ENCODE results near the gene GNAI2.

The GNAI2 gene

GRCh38 chr3:50221411-50222168, 14.4 kb upstream of the GNAI2 start:
- DNase-seq (ENCODE audit: low spot score) (no peak), ATAC-seq (ENCODE audit: low read depth) (no peak)
- TF ChIP-seq CTCF (IDR thresholded peaks at IDR 0.05; ENCODE audit: poor library complexity, severe bottlenecking) = no peak
- Histone ChIP-seq H3K9me3 (ENCODE audit: severe bottlenecking) (no peaks in the 10 kb centered on the region), H3K4me1 (ENCODE audit: insufficient read depth, poor library complexity, severe bottlenecking) (no peaks in the 10 kb centered on the region), H3K4me3 (ENCODE audit: severe bottlenecking) (no peak overlapping the region), H3K27ac (ENCODE audit: poor library complexity, severe bottlenecking) (no peak overlapping the region), H3K27me3 (ENCODE audit: insufficient read depth, poor library complexity, severe bottlenecking) (no peaks in the 10 kb centered on the region), H3K36me3 (ENCODE audit: low read depth) (no peaks in the 10 kb centered on the region)

GRCh38 chr3:50222169-50222528, 13.9 kb upstream of the GNAI2 start:
- no peak for TF ChIP-seq CTCF (IDR thresholded peaks at IDR 0.05; ENCODE audit: poor library complexity, severe bottlenecking)
- Histone ChIP-seq H3K27ac (ENCODE audit: poor library complexity, severe bottlenecking) (no peak overlapping the region), H3K27me3 (ENCODE audit: insufficient read depth, poor library complexity, severe bottlenecking) (no peaks in the 10 kb centered on the region), H3K4me3 (ENCODE audit: severe bottlenecking) (no peak overlapping the region), H3K36me3 (ENCODE audit: low read depth) (no peaks in the 10 kb centered on the region), H3K4me1 (ENCODE audit: insufficient read depth, poor library complexity, severe bottlenecking) (no peaks in the 10 kb centered on the region), H3K9me3 (ENCODE audit: severe bottlenecking) (no peaks in the 10 kb centered on the region)
- DNase-seq (ENCODE audit: low spot score) (no peak), ATAC-seq (ENCODE audit: low read depth) (no peak)

- H3K27me3 ChIP-seq (ENCODE audit: insufficient read depth, poor library complexity, severe bottlenecking) = no peaks in the 10 kb centered on the region
- no peak overlapping the region for H3K4me3 ChIP-seq (ENCODE audit: severe bottlenecking)
- no peak overlapping the region for H3K27ac ChIP-seq (ENCODE audit: poor library complexity, severe bottlenecking)
- DNase-seq (ENCODE audit: low spot score) = no peak
- no peaks in the 10 kb centered on the region for H3K9me3 ChIP-seq (ENCODE audit: severe bottlenecking)
- TF ChIP-seq CTCF (IDR thresholded peaks at IDR 0.05; ENCODE audit: poor library complexity, severe bottlenecking) = no peak
- no peaks in the 10 kb centered on the region for H3K36me3 ChIP-seq (ENCODE audit: low read depth)
- peaks cover 4% of the 10 kb centered on the region for H3K4me1 ChIP-seq (ENCODE audit: insufficient read depth, poor library complexity, severe bottlenecking)
- no peak for ATAC-seq (ENCODE audit: low read depth)
Measured at GRCh38 chr3:50224639-50225038, 11.4 kb upstream of the GNAI2 start.

GRCh38 chr3:50226888-50227389, 9.1 kb upstream of the GNAI2 start:
- Histone ChIP-seq H3K27me3 (ENCODE audit: insufficient read depth, poor library complexity, severe bottlenecking) (no peaks in the 10 kb centered on the region), H3K4me1 (ENCODE audit: insufficient read depth, poor library complexity, severe bottlenecking) (peaks cover 4% of the 10 kb centered on the region), H3K4me3 (ENCODE audit: severe bottlenecking) (peak overlapping the region; percentile 44), H3K36me3 (ENCODE audit: low read depth) (no peaks in the 10 kb centered on the region), H3K27ac (ENCODE audit: poor library complexity, severe bottlenecking) (peak overlapping the region; percentile 66), H3K9me3 (ENCODE audit: severe bottlenecking) (no peaks in the 10 kb centered on the region)
- DNase-seq (ENCODE audit: low spot score) (no peak), ATAC-seq (ENCODE audit: low read depth) (peak; percentile 13)
- no peak for TF ChIP-seq CTCF (IDR thresholded peaks at IDR 0.05; ENCODE audit: poor library complexity, severe bottlenecking)

Measured in RWPE2 (cell line).